ENCODE measurements around the gene KLC3. TPM values are rescaled to one million over a fixed set of nuclear protein-coding genes. Genes with fewer than 3 reads are reported as not detected.

The KLC3 gene
- total RNA-seq, 4 donors from 2014 or later, result not detected

- no peak for DNase-seq
Measured at GRCh38 chr19:45347570-45348366, 7.2 kb downstream of the KLC3 start.

GRCh38 chr19:45348367-45349125, 8.0 kb downstream of the KLC3 start:
- no peaks in the 10 kb centered on the region for H3K4me1 ChIP-seq
- no peaks in the 10 kb centered on the region for H3K27me3 ChIP-seq
- H3K4me3 ChIP-seq, result no peak overlapping the region
- peaks cover 0 to 13% (median 0%) of the 10 kb centered on the region in 3 donors for H3K36me3 ChIP-seq
- DNase-seq, result no peak
- no peak for TF ChIP-seq CTCF (IDR thresholded peaks at IDR 0.05)
- no peak for TF ChIP-seq POLR2A (IDR thresholded peaks at IDR 0.05)
- H3K27ac ChIP-seq, result no peak overlapping the region
- no peaks in the 10 kb centered on the region for H3K9me3 ChIP-seq

More at GRCh38 chr19:45347570-45348366, 7.2 kb downstream of the KLC3 start:
- peaks cover 0 to 13% (median 0%) of the 10 kb centered on the region in 3 donors for H3K36me3 ChIP-seq
- no peak overlapping the region for H3K4me3 ChIP-seq
- no peak overlapping the region for H3K27ac ChIP-seq
- H3K27me3 ChIP-seq, result no peaks in the 10 kb centered on the region
- no peaks in the 10 kb centered on the region for H3K4me1 ChIP-seq
- H3K9me3 ChIP-seq, result no peaks in the 10 kb centered on the region
- TF ChIP-seq POLR2A (IDR thresholded peaks at IDR 0.05) (no peak), CTCF (IDR thresholded peaks at IDR 0.05) (no peak)

GRCh38 chr19:45349126-45349415, 8.5 kb downstream of the KLC3 start:
- H3K9me3 ChIP-seq, result no peaks in the 10 kb centered on the region
- no peak overlapping the region for H3K4me3 ChIP-seq
- DNase-seq, result no peak
- peaks cover 0 to 13% (median 0%) of the 10 kb centered on the region in 3 donors for H3K36me3 ChIP-seq
- H3K27me3 ChIP-seq, result no peaks in the 10 kb centered on the region
- H3K27ac ChIP-seq, result no peak overlapping the region
- H3K4me1 ChIP-seq, result no peaks in the 10 kb centered on the region
- TF ChIP-seq POLR2A (IDR thresholded peaks at IDR 0.05) (no peak), CTCF (IDR thresholded peaks at IDR 0.05) (no peak)

GRCh38 chr19:45349430-45349941, 8.9 kb downstream of the KLC3 start:
- no peak for DNase-seq
- TF ChIP-seq POLR2A (IDR thresholded peaks at IDR 0.05) (no peak), CTCF (IDR thresholded peaks at IDR 0.05) (no peak)
- H3K4me3 ChIP-seq, result no peak overlapping the region
- no peak overlapping the region for H3K27ac ChIP-seq
- peaks cover 0 to 13% (median 0%) of the 10 kb centered on the region in 3 donors for H3K36me3 ChIP-seq
- H3K9me3 ChIP-seq, result no peaks in the 10 kb centered on the region
- H3K27me3 ChIP-seq, result no peaks in the 10 kb centered on the region
- no peaks in the 10 kb centered on the region for H3K4me1 ChIP-seq

- Histone ChIP-seq H3K4me3 (no peak overlapping the region), H3K9me3 (no peaks in the 10 kb centered on the region), H3K27me3 (no peaks in the 10 kb centered on the region), H3K4me1 (no peaks in the 10 kb centered on the region), H3K36me3 (peaks cover 0 to 13% (median 0%) of the 10 kb centered on the region in 3 donors), H3K27ac (no peak overlapping the region)
- DNase-seq, result no peak
- TF ChIP-seq POLR2A (IDR thresholded peaks at IDR 0.05) (no peak), CTCF (IDR thresholded peaks at IDR 0.05) (no peak)
Measured at GRCh38 chr19:45350477-45351058, 10.0 kb downstream of the KLC3 start.
